H1 (cell line): ENCODE data around the gene MXD1. TPM values are rescaled to one million over a fixed set of nuclear protein-coding genes. Genes with fewer than 3 reads are reported as not detected.

Experiments
- CTCF ChIA-PET: fragments of 300-600 bp; sonication (Branson Sonifier 250); formaldehyde crosslinking; loops from one replicate; lab custom pipeline; 2021; ENCODE audit not compliant: partially characterized antibody; lab: Charles Lee
- POLR2A ChIA-PET: fragments of 300-600 bp; sonication (Branson Sonifier 250); formaldehyde crosslinking; loops from one replicate; lab custom pipeline; 2021; ENCODE audit warnings: inconsistent platforms; ENCODE audit not compliant: partially characterized antibody; lab: Charles Lee
- DNase-seq, 2 experiments: peaks; one replicate each; pipeline versions ENCODE4 v3.0.0 to v3.0.0-alpha.2; 2010 to 2022; ENCODE audit warnings: low spot score in 2 of 2, low read depth in 1 of 2, mixed read lengths in 1 of 2
- FAIRE-seq: peaks from 2 replicates; lab custom pipeline; 2011; peaks lifted over from hg19 to GRCh38; lab: Jason Lieb, UNC
- H2AFZ ChIP-seq: 2 replicates; pipeline ENCODE4 v1.8.1; 2012; ENCODE audit warnings: low read length, inconsistent platforms
- H2AK5ac ChIP-seq: 2 replicates; pipeline ENCODE4 v1.6.1; 2013; ENCODE audit warnings: low read depth, low read length
- H2BK120ac ChIP-seq: replicated peaks from 2 replicates; pipeline ENCODE3; 2013; ENCODE audit warnings: low read depth, low read length, inconsistent platforms
- H2BK12ac ChIP-seq: 2 replicates; pipeline ENCODE4 v1.6.1; 2013; ENCODE audit warnings: low read depth, low read length
- H2BK15ac ChIP-seq: 2 replicates; pipeline ENCODE4 v1.6.1; 2013; ENCODE audit warnings: low read length
- H2BK20ac ChIP-seq: 2 replicates; pipeline ENCODE4 v1.6.1; 2013; ENCODE audit warnings: low read length
- H2BK5ac ChIP-seq: 2 replicates; pipeline ENCODE4 v1.6.1; 2013; ENCODE audit warnings: low read depth, low read length
- H3K14ac ChIP-seq: 2 replicates; pipeline ENCODE4 v1.6.1; 2013; ENCODE audit warnings: inconsistent platforms; ENCODE audit not compliant: insufficient read length
- H3K18ac ChIP-seq: 2 replicates; pipeline ENCODE4 v1.6.1; 2013; ENCODE audit warnings: low read length; ENCODE audit errors: extremely low read depth
- H3K23ac ChIP-seq: 2 replicates; pipeline ENCODE4 v1.6.1; 2013; ENCODE audit warnings: inconsistent platforms; ENCODE audit not compliant: insufficient read length
- H3K23me2 ChIP-seq: 2 replicates; pipeline ENCODE4 v1.6.1; 2013; ENCODE audit warnings: low read depth, low read length
- H3K27ac ChIP-seq: 2 replicates; pipeline ENCODE4 v1.6.1; 2011; ENCODE audit warnings: low read depth, low read length, inconsistent platforms
- H3K27me3 ChIP-seq, 4 experiments: replicated peaks in 1 of 4; 1 replicate in 1 of 4; 2 replicates in 3 of 4; pipeline versions ENCODE4 v1.6.1 to v1.8.1; 2011 to 2013; ENCODE audit warnings: low read length in 3 of 4, mild to moderate bottlenecking in 3 of 4, inconsistent platforms in 2 of 4, mixed read lengths in 2 of 4, moderate library complexity in 1 of 4; ENCODE audit not compliant: control insufficient read depth in 3 of 4, insufficient read depth in 3 of 4; ENCODE audit errors: extremely low read depth in 1 of 4
- H3K36me3 ChIP-seq, 4 experiments: 2 replicates each; pipeline versions ENCODE4 v1.6.1 to v1.8.1; 2011 to 2013; ENCODE audit warnings: mild to moderate bottlenecking in 4 of 4, low read length in 3 of 4, moderate library complexity in 2 of 4, control low read depth in 1 of 4, inconsistent platforms in 1 of 4; ENCODE audit not compliant: insufficient read depth in 4 of 4, control insufficient read depth in 2 of 4
- H3K4ac ChIP-seq: replicated peaks from 2 replicates; pipeline ENCODE3; 2013; ENCODE audit warnings: low read length, low read depth, mixed read lengths, inconsistent platforms; ENCODE audit not compliant: insufficient read length
- H3K4me1 ChIP-seq, 4 experiments: replicated peaks in 1 of 4; 1 replicate in 1 of 4; 2 replicates in 3 of 4; pipeline versions ENCODE4 v1.6.1 to v1.8.1; 2011 to 2013; ENCODE audit warnings: low read length in 3 of 4, inconsistent platforms in 2 of 4, mixed read lengths in 1 of 4; ENCODE audit not compliant: insufficient read depth in 4 of 4, control insufficient read depth in 3 of 4
- H3K4me2 ChIP-seq, 2 experiments: 2 replicates each; pipeline versions ENCODE4 v1.6.1 to v1.8.1; 2011 to 2013; ENCODE audit warnings: low read depth in 2 of 2, low read length in 2 of 2, control low read depth in 1 of 2, inconsistent platforms in 1 of 2, mild to moderate bottlenecking in 1 of 2; ENCODE audit not compliant: insufficient read depth in 1 of 2
- H3K4me3 ChIP-seq, 4 experiments: fragments of 200-600, 300-600 bp in 1 of 4; sonication (generic), shearing (Covaris generic), sonication (Bioruptor Twin) in 1 of 4; 2 replicates each; pipeline versions ENCODE4 v1.5.1 to v1.8.1; 2011 to 2016; ENCODE audit warnings: low read length in 4 of 4, low read depth in 3 of 4, control low read depth in 2 of 4, inconsistent platforms in 2 of 4, mild to moderate bottlenecking in 2 of 4, mixed read lengths in 1 of 4, moderate library complexity in 1 of 4; ENCODE audit not compliant: insufficient read depth in 2 of 4; ENCODE audit errors: extremely low read depth in 1 of 4
- H3K56ac ChIP-seq: replicated peaks from 2 replicates; pipeline ENCODE3; 2013; ENCODE audit warnings: low read depth, mild to moderate bottlenecking, mixed read lengths, low read length, inconsistent platforms; ENCODE audit not compliant: insufficient read length
- H3K79me1 ChIP-seq: 2 replicates; pipeline ENCODE4 v1.6.1; 2013; ENCODE audit warnings: low read depth, low read length, control low read depth
- H3K79me2 ChIP-seq, 2 experiments: 2 replicates each; pipeline versions ENCODE4 v1.6.1 to v1.8.1; 2012 to 2013; ENCODE audit warnings: low read length in 2 of 2, mild to moderate bottlenecking in 2 of 2, inconsistent platforms in 1 of 2; ENCODE audit not compliant: insufficient read depth in 2 of 2, control insufficient read depth in 1 of 2
- H3K9ac ChIP-seq, 4 experiments: replicated peaks in 1 of 4; 1 replicate in 1 of 4; 2 replicates in 3 of 4; pipeline versions ENCODE4 v1.6.1 to v1.8.1; 2011 to 2013; ENCODE audit warnings: low read depth in 3 of 4, low read length in 3 of 4, control low read depth in 2 of 4, mild to moderate bottlenecking in 2 of 4, moderate library complexity in 2 of 4, inconsistent platforms in 1 of 4; ENCODE audit errors: extremely low read depth in 1 of 4
- H3K9me3 ChIP-seq, 2 experiments: 2 replicates each; pipeline versions ENCODE4 v1.6.1 to v1.8.1; 2012 to 2013; ENCODE audit warnings: mild to moderate bottlenecking in 2 of 2, moderate library complexity in 2 of 2, control low read depth in 1 of 2, inconsistent platforms in 1 of 2, low read depth in 1 of 2, low read length in 1 of 2, mixed read lengths in 1 of 2; ENCODE audit not compliant: insufficient read depth in 2 of 2
- H4K20me1 ChIP-seq, 2 experiments: replicated peaks in 1 of 2; 2 replicates each; pipeline versions ENCODE3 to v1.8.1; 2011 to 2013; ENCODE audit warnings: inconsistent platforms in 2 of 2, low read length in 2 of 2, mild to moderate bottlenecking in 1 of 2; ENCODE audit not compliant: insufficient read depth in 2 of 2, control insufficient read depth in 1 of 2
- H4K5ac ChIP-seq: 2 replicates; pipeline ENCODE4 v1.6.1; 2013; ENCODE audit warnings: low read length, low read depth, mixed read lengths, inconsistent platforms; ENCODE audit not compliant: insufficient read length
- H4K8ac ChIP-seq: 2 replicates; pipeline ENCODE4 v1.8.0; 2013; ENCODE audit warnings: mild to moderate bottlenecking, moderate library complexity, low read length, inconsistent platforms; ENCODE audit not compliant: insufficient read depth; ENCODE audit errors: extremely low read depth
- H4K91ac ChIP-seq: replicated peaks from 2 replicates; pipeline ENCODE3; 2013; ENCODE audit warnings: low read length, mixed read lengths, inconsistent platforms; ENCODE audit not compliant: insufficient read length
- ATF3 ChIP-seq: IDR thresholded peaks from 2 replicates; pipeline ENCODE4 v1.6.1; 2011; ENCODE audit warnings: low read depth, mild to moderate bottlenecking, low read length; ENCODE audit not compliant: insufficient read depth
- CBX5 ChIP-seq: fragments of 300-800, 300-1000 bp; sonication (generic); IDR thresholded peaks from 2 replicates; pipeline ENCODE4 v1.7.1; 2016; ENCODE audit warnings: antibody characterized with exemption, low read length, low read depth
- CBX8 ChIP-seq: fragments of 300-800, 300-1000 bp; sonication (generic); IDR thresholded peaks from 2 replicates; pipeline ENCODE4 v1.7.1; 2016; ENCODE audit warnings: low read depth, low read length, borderline replicate concordance
- E2F6 ChIP-seq: IDR thresholded peaks from 2 replicates; pipeline ENCODE4 v1.6.1; 2012; ENCODE audit warnings: inconsistent platforms
- GTF2F1 ChIP-seq: IDR thresholded peaks from 2 replicates; pipeline ENCODE4 v1.6.1; 2012; ENCODE audit warnings: low read depth, low read length, improper control_type of control experiment, borderline replicate concordance
- JUND ChIP-seq: IDR thresholded peaks from 2 replicates; pipeline ENCODE4 v1.6.1; 2011; ENCODE audit warnings: mild to moderate bottlenecking, improper control_type of control experiment, low read length
- NANOG ChIP-seq: IDR thresholded peaks from 2 replicates; pipeline ENCODE4 v1.6.1; 2011; ENCODE audit warnings: low read length, low read depth, mild to moderate bottlenecking, inconsistent platforms; ENCODE audit not compliant: insufficient read depth, poor library complexity, severe bottlenecking
- TAF7 ChIP-seq: optimal IDR thresholded peaks from 2 replicates; pipeline ENCODE3; 2011; ENCODE audit warnings: low read depth, mild to moderate bottlenecking, inconsistent platforms, low read length, moderate library complexity, borderline replicate concordance
- TEAD4 ChIP-seq: IDR thresholded peaks from 2 replicates; pipeline ENCODE4 v1.6.1; 2012; ENCODE audit warnings: low read depth, low read length, inconsistent platforms, mixed read lengths
- WGBS, 2 experiments: shearing (Covaris generic) in 1 of 2; methylation state at CpG; one replicate each; pipeline versions ENCODE4 v1.1.6 to v1.1.7; 2013 to 2015; ENCODE audit warnings: low lambda C conversion rate in 2 of 2, mixed read lengths in 2 of 2, inconsistent platforms in 1 of 2, low coverage in 1 of 2, missing lambda C conversion rate in 1 of 2; ENCODE audit not compliant: insufficient replicate concordance in 2 of 2, insufficient coverage in 1 of 2, insufficient read length in 1 of 2; ENCODE audit errors: extremely low coverage in 1 of 2, missing lambda C conversion rate in 1 of 2; 5-methylcytosine and 5-hydroxymethylcytosine counted together
- polyA plus RNA-seq, 7 experiments: library from polyadenylated mRNA; depleted of rRNA in 3 of 7; stranded (reverse) in 5 of 7; unstranded in 2 of 7; fragments of >200 nt in 5 of 7; fragments of 200-250 nt in 2 of 7; gene quantifications; 1 replicate in 5 of 7; 2 replicates in 1 of 7; 4 replicates in 1 of 7; pipeline versions ENCODE4 v1.2.1 to v1.2.3, GENCODE V29; 2011 to 2013; ENCODE audit warnings: missing spikeins in 2 of 7, mixed read lengths in 2 of 7
- total RNA-seq: library from RNA; stranded (reverse); fragmentation: NEBNext Ultra II Directional; extraction: Animal tissue kit (Norgen Biotek cat#: 25700); gene quantifications from 2 replicates; pipeline ENCODE4 v1.2.1, GENCODE V29; 2021

MXD1 gene
- total and polyA plus RNA-seq, 2 of the 8 experiments (the other 6 are each of a cell fraction or from before 2014, with no cell fraction given), result 1.6 to 2.6 TPM

GRCh38 chr2:69893684-69894551, 21.0 kb upstream of the MXD1 start, which contains the start of gene SNRNP27:
TSS of gene SNRNP27 (plus strand) at chr2:69893956. CDS start at chr2:69893985, 29 bp downstream.
- H3K4me2 ChIP-seq, result peak within 1 kb of the TSS; percentile 59 to 73
- H4K8ac ChIP-seq, result peak within 1 kb of the TSS; percentile 94; the same call in 1 of the 2 replicates
- FAIRE-seq (no peak), DNase-seq (peak in 1 of 2 experiments; percentile 85)
- H2AFZ ChIP-seq, result peak within 1 kb of the TSS; percentile 96
- H3K27ac ChIP-seq, result peak within 1 kb of the TSS; percentile 72
- CTCF ChIA-PET, result interaction anchor here (1.2 to 1.6 kb wide), 4 partner anchors 15 to 170 kb away, joined by 3 to 6 read pairs (median 4); partner anchors contain the start of gene MXD1
- peak within 1 kb of the TSS; percentile 21 for H3K4ac ChIP-seq
- H2BK120ac ChIP-seq, result no peak within 1 kb of the TSS
- peaks cover 0 to 18% of the 10 kb centered on the region in 2 experiments; a peak in 2 of 4 replicates for H3K79me2 ChIP-seq
- H2BK20ac ChIP-seq, result no peak within 1 kb of the TSS
- no peaks in the 10 kb centered on the region; the same call in 1 of the 2 replicates for H3K79me1 ChIP-seq
- peak within 1 kb of the TSS; percentile 88 to 94 (median 91) for H3K4me3 ChIP-seq
- peaks cover 7 to 29% (median 14%) of the 10 kb centered on the region in 4 experiments; a peak in 7 of 8 replicates for H3K36me3 ChIP-seq
- no peaks in the 10 kb centered on the region for H3K4me1 ChIP-seq
- no peak within 1 kb of the TSS for H3K18ac ChIP-seq
- H3K23me2 ChIP-seq, result peaks cover 3% of the 10 kb centered on the region; the same call in 1 of the 2 replicates
- POLR2A ChIA-PET, result interaction anchor here (0.6 to 3.0 kb wide), 14 partner anchors 8 to 474 kb away, joined by 3 to 21 read pairs (median 4); partner anchors contain the start of genes MXD1 and TIA1
- no peaks in the 10 kb centered on the region for H3K27me3 ChIP-seq
- H4K5ac ChIP-seq, result no peak within 1 kb of the TSS
- H4K20me1 ChIP-seq, result no peaks in the 10 kb centered on the region
- H2BK15ac ChIP-seq, result no peak within 1 kb of the TSS
- WGBS, 2 experiments, result 3% methylated on average over 32 of the region's 32 CpGs; no CpG with 5 or more reads in 1 of the 2 experiments
- H3K9ac ChIP-seq, result peak within 1 kb of the TSS; percentile 70 to 94 (median 76)
- H3K14ac ChIP-seq, result no peak within 1 kb of the TSS
- H3K23ac ChIP-seq, result no peak within 1 kb of the TSS
- no peak within 1 kb of the TSS for H4K91ac ChIP-seq
- H2AK5ac ChIP-seq, result no peak within 1 kb of the TSS
- H2BK12ac ChIP-seq, result no peak within 1 kb of the TSS
- no peak within 1 kb of the TSS for H3K56ac ChIP-seq
- H2BK5ac ChIP-seq, result peak within 1 kb of the TSS; percentile 52; the same call in 1 of the 2 replicates
- H3K9me3 ChIP-seq, result no peaks in the 10 kb centered on the region
- TF ChIP-seq NANOG, result no peak
- 0 out of 2 replicates have a peak, but pooled peaks have one; percentile 26 for TF ChIP-seq E2F6
- peak; percentile 98 for TF ChIP-seq TAF7
- TF ChIP-seq GTF2F1, result no peak
- TF ChIP-seq TEAD4, result no peak
- no peak for TF ChIP-seq CBX5
- TF ChIP-seq CBX8, result no peak
- TF ChIP-seq JUND, result no peak
- TF ChIP-seq ATF3, result no peak
